A673 (cell line): ENCODE results near the gene ST6GALNAC4. TPM values are rescaled to one million over a fixed set of nuclear protein-coding genes. Genes with fewer than 3 reads are reported as not detected.

Source experiments
- Bru-seq: library from RNA; stranded (reverse); fragments of 400-500 nt; gene quantifications from one replicate; lab custom pipeline; 2021; lab: Mats Ljungman, UMichigan
- BruChase-seq, 2 experiments: library from RNA; stranded (reverse); fragments of 400-500 nt; gene quantifications; one replicate each; lab custom pipeline; 2021; lab: Mats Ljungman, UMichigan
- BruUV-seq: library from RNA; stranded (reverse); fragments of 400-500 nt; replicated peaks from 2 replicates; lab custom pipeline; 2021; lab: Mats Ljungman, UMichigan
- CTCF ChIA-PET: fragments of 300-600 bp; sonication (Branson Sonifier 250); formaldehyde crosslinking; loops from one replicate; lab custom pipeline; 2022; ENCODE audit warnings: antibody characterized with exemption; lab: Charles Lee
- POLR2A ChIA-PET: fragments of 300-600 bp; sonication (Branson Sonifier 250); formaldehyde crosslinking; loops from one replicate; lab custom pipeline; 2022; ENCODE audit warnings: antibody characterized with exemption; ENCODE audit not compliant: low non-redundant PET; lab: Charles Lee
- DNase-seq: peaks from one replicate; pipeline ENCODE4 v3.0.0-alpha.2; 2015; ENCODE audit warnings: low spot score
- H3K27ac ChIP-seq: fragments of 200-600 bp; sonication (generic); 2 replicates; pipeline ENCODE4 v1.5.1; 2016; ENCODE audit warnings: mixed run types, low read depth, mild to moderate bottlenecking, mixed read lengths, antibody characterized with exemption, low read length; ENCODE audit not compliant: poor library complexity, severe bottlenecking
- H3K27me3 ChIP-seq: fragments of 200-600 bp; sonication (generic); replicated peaks from 2 replicates; pipeline ENCODE4 v1.6.1; 2017; ENCODE audit warnings: mixed run types, low read depth, mild to moderate bottlenecking, mixed read lengths, antibody characterized with exemption, low read length; ENCODE audit not compliant: insufficient read depth, poor library complexity
- H3K36me3 ChIP-seq: fragments of 200-600 bp; sonication (generic); 2 replicates; pipeline ENCODE4 v1.6.1; 2016; ENCODE audit warnings: mixed run types, mild to moderate bottlenecking, mixed read lengths, antibody characterized with exemption, low read length; ENCODE audit not compliant: insufficient read depth, poor library complexity, severe bottlenecking
- H3K4me1 ChIP-seq: fragments of 200-600 bp; sonication (generic); 2 replicates; pipeline ENCODE4 v1.6.1; 2017; ENCODE audit warnings: mixed run types, mild to moderate bottlenecking, mixed read lengths, antibody characterized with exemption, low read length; ENCODE audit not compliant: insufficient read depth, poor library complexity, severe bottlenecking
- H3K4me3 ChIP-seq: fragments of 200-600 bp; sonication (generic); 2 replicates; pipeline ENCODE4 v1.5.1; 2016; ENCODE audit warnings: low read depth, mixed run types, mild to moderate bottlenecking, mixed read lengths, low read length; ENCODE audit not compliant: poor library complexity, severe bottlenecking
- H3K9me3 ChIP-seq: fragments of 200-600 bp; sonication (generic); 2 replicates; pipeline ENCODE4 v1.6.1; 2016; ENCODE audit warnings: mixed run types, low read depth, mild to moderate bottlenecking, mixed read lengths, antibody characterized with exemption, low read length; ENCODE audit not compliant: poor library complexity, severe bottlenecking
- CTCF ChIP-seq: fragments of 300-800, 200-600 bp; sonication (generic); conservative IDR thresholded peaks from 2 replicates; pipeline ENCODE4 v1.5.1; 2017; ENCODE audit warnings: low read depth, mild to moderate bottlenecking, antibody characterized with exemption, low read length, moderate library complexity, mixed read lengths
- EZH2 ChIP-seq: fragments of 200-600 bp; sonication (generic); IDR thresholded peaks from 2 replicates; pipeline ENCODE4 v1.6.1; 2017; ENCODE audit warnings: borderline replicate concordance, low read depth, mild to moderate bottlenecking, mixed read lengths, antibody characterized with exemption, low read length; ENCODE audit not compliant: poor library complexity, severe bottlenecking
- intact Hi-C: fragments of 100-400 bp; cut with micrococcal nuclease; formaldehyde crosslinking; loops from one replicate; pipeline ENCODE4 v1.10.0; 2022; ENCODE audit not compliant: unreplicated experiment
- long read RNA-seq: library from polyadenylated mRNA; stranded (forward); transcript quantifications from one replicate; pipeline ENCODE4 v2.0.0, GENCODE V29; 2022
- total RNA-seq: library from RNA; stranded (reverse); gene quantifications from 2 replicates; pipeline ENCODE4 v1.2.3, GENCODE V29; 2021

Gene ST6GALNAC4
- total RNA-seq, result 11.8 and 15.8 TPM in 2 replicates
- Bru-seq, nascent RNA, result percentile 30 among the genes with signal in this experiment
- BruChase-seq, experiment 1, labeled RNA remaining after a 2-hour chase, result percentile 41 among the genes with signal in this experiment
- percentile 49 among the genes with signal in this experiment for BruChase-seq, experiment 2, labeled RNA remaining after a 6-hour chase
- long read RNA-seq, partial matches to known transcripts, result 0 of 5 reads
- long read RNA-seq, other reads (novel, unspliced or antisense), result 0 of 5 reads

- BruUV-seq, result no TSS peak
- ChIA-PET CTCF (interaction anchor here (0.6 to 1.0 kb wide), 2 partner anchors 182 to 205 kb away, joined by 5 to 8 read pairs; partner anchors contain the start of gene TOR2A), POLR2A (no interaction called here)
- H3K27me3 ChIP-seq, result no peaks in the 10 kb centered on the region
- no peak within 1 kb of the TSS for H3K27ac ChIP-seq
- peaks cover 20% of the 10 kb centered on the region for H3K4me1 ChIP-seq
- H3K36me3 ChIP-seq, result no peaks in the 10 kb centered on the region
- H3K4me3 ChIP-seq, result peak within 1 kb of the TSS; percentile 74
- peak; percentile 93 for DNase-seq
- no peaks in the 10 kb centered on the region for H3K9me3 ChIP-seq
- TF ChIP-seq EZH2 (no peak), CTCF (no peak)
- intact Hi-C loops, result loop anchor here (5.0 kb wide), 1 partner anchor 115 kb away; the partner anchor contains the start of gene FPGS
Observed at GRCh38 chr9:127916720-127917581, at the start of gene ST6GALNAC4. Gene ST6GALNAC4 (minus strand): TSS chr9:127917041. CDS start chr9:127916419, 622 bp downstream.

- Histone ChIP-seq H3K27me3 (no peaks in the 10 kb centered on the region), H3K4me3 (no peak overlapping the region), H3K36me3 (no peaks in the 10 kb centered on the region), H3K27ac (peak overlapping the region; percentile 96), H3K9me3 (no peaks in the 10 kb centered on the region), H3K4me1 (peaks cover 91% of the 10 kb centered on the region)
- ChIA-PET POLR2A (interaction anchor here (0.6 kb wide), 1 partner anchor 14 kb away, joined by 3 read pairs; no protein-coding TSS in a partner anchor), CTCF (no interaction called here)
- DNase-seq, result no peak
- BruUV-seq, result no TSS peak
- no peak for TF ChIP-seq CTCF
- TF ChIP-seq EZH2, result no peak
- intact Hi-C loops, result loop anchor here (5.0 kb wide), 1 partner anchor 101 kb away; the partner anchor contains the start of genes NAIF1 and SLC25A25
Observed at GRCh38 chr9:127965953-127966352, 49.1 kb upstream of the ST6GALNAC4 start.

- BruUV-seq, result no TSS peak
- peaks cover 84% of the 10 kb centered on the region for H3K4me1 ChIP-seq
- no peaks in the 10 kb centered on the region for H3K36me3 ChIP-seq
- no peaks in the 10 kb centered on the region for H3K27me3 ChIP-seq
- ChIA-PET CTCF (interaction anchor here (1.1 kb wide), 1 partner anchor 21 kb away, joined by 3 read pairs; no protein-coding TSS in a partner anchor), POLR2A (interaction anchor here (0.7 kb wide), 1 partner anchor 81 kb away, joined by 6 read pairs; no protein-coding TSS in a partner anchor)
- no peak overlapping the region for H3K4me3 ChIP-seq
- no peak for DNase-seq
- TF ChIP-seq CTCF, result no peak
- no peak for TF ChIP-seq EZH2
- intact Hi-C loops, result no loop called here
- H3K9me3 ChIP-seq, result no peaks in the 10 kb centered on the region
- H3K27ac ChIP-seq, result peak overlapping the region; percentile 96
Observed at GRCh38 chr9:127963359-127964064, 46.7 kb upstream of the ST6GALNAC4 start.
